Ishikawa (cell line): Measurements from ENCODE around the gene DAGLB.

Experiments
- CEBPB ChIP-seq: IDR thresholded peaks from 2 replicates; pipeline ENCODE4 v1.6.1; 2012
- CREB1 ChIP-seq: IDR thresholded peaks from 2 replicates; pipeline ENCODE4 v1.6.1; 2012; ENCODE audit warnings: low read depth
- EGR1 ChIP-seq: IDR thresholded peaks from 2 replicates; pipeline ENCODE4 v1.6.1; 2012
- EP300 ChIP-seq: IDR thresholded peaks from 2 replicates; pipeline ENCODE4 v1.6.1; 2012; ENCODE audit warnings: borderline replicate concordance
- FOXM1 ChIP-seq: IDR thresholded peaks from 2 replicates; pipeline ENCODE4 v1.6.1; 2012; ENCODE audit warnings: low read depth, borderline replicate concordance
- MAX ChIP-seq: IDR thresholded peaks from 2 replicates; pipeline ENCODE4 v1.6.1; 2012
- NFIC ChIP-seq: IDR thresholded peaks from 2 replicates; pipeline ENCODE4 v1.6.1; 2012
- RAD21 ChIP-seq: IDR thresholded peaks from 2 replicates; pipeline ENCODE4 v1.6.1; 2012; ENCODE audit warnings: low read depth
- REST ChIP-seq: IDR thresholded peaks from 2 replicates; pipeline ENCODE4 v1.6.1; 2012; ENCODE audit warnings: low read depth, mild to moderate bottlenecking
- TAF1 ChIP-seq: IDR thresholded peaks from 2 replicates; pipeline ENCODE4 v1.6.1; 2012; ENCODE audit warnings: low read depth, mild to moderate bottlenecking
- TCF12 ChIP-seq: IDR thresholded peaks from 2 replicates; pipeline ENCODE4 v1.6.1; 2012; ENCODE audit warnings: low read depth
- TEAD4 ChIP-seq: IDR thresholded peaks from 2 replicates; pipeline ENCODE4 v1.6.1; 2012
- USF1 ChIP-seq: IDR thresholded peaks from 2 replicates; pipeline ENCODE4 v1.6.1; 2012
- YY1 ChIP-seq: IDR thresholded peaks from 2 replicates; pipeline ENCODE4 v1.6.1; 2012; ENCODE audit warnings: low read depth
- ZBTB7A ChIP-seq: IDR thresholded peaks from 2 replicates; pipeline ENCODE4 v1.6.1; 2012; ENCODE audit warnings: low read depth

The DAGLB gene

GRCh38 chr7:6389728-6390127 is 58.0 kb downstream of the DAGLB start:
- TF ChIP-seq YY1 (no peak), ZBTB7A (no peak), FOXM1 (no peak), NFIC (no peak), CREB1 (no peak), RAD21 (no peak), CEBPB (no peak), REST (no peak), EP300 (no peak), USF1 (no peak)

- no peak for TF ChIP-seq TEAD4
- no peak for TF ChIP-seq CREB1
- no peak for TF ChIP-seq RAD21
- no peak for TF ChIP-seq MAX
- TF ChIP-seq EGR1 = no peak
- TF ChIP-seq YY1 = no peak
- TF ChIP-seq EP300 = no peak
- TF ChIP-seq REST = no peak
- TF ChIP-seq CEBPB = no peak
- no peak for TF ChIP-seq ZBTB7A
- no peak for TF ChIP-seq FOXM1
- no peak for TF ChIP-seq NFIC
Measured at GRCh38 chr7:6387734-6388294, 59.9 kb downstream of the DAGLB start.

GRCh38 chr7:6386779-6387178 is 61.0 kb downstream of the DAGLB start:
- TF ChIP-seq TAF1 = no peak
- no peak for TF ChIP-seq TEAD4
- no peak for TF ChIP-seq YY1
- TF ChIP-seq USF1 = no peak
- no peak for TF ChIP-seq REST
- no peak for TF ChIP-seq CREB1
- TF ChIP-seq NFIC = no peak
- TF ChIP-seq EGR1 = no peak
- TF ChIP-seq FOXM1 = no peak
- TF ChIP-seq CEBPB = no peak
- no peak for TF ChIP-seq ZBTB7A
- no peak for TF ChIP-seq MAX
- TF ChIP-seq TCF12 = no peak
- TF ChIP-seq EP300 = no peak

GRCh38 chr7:6385909-6386560 is 61.7 kb downstream of the DAGLB start:
- no peak for TF ChIP-seq FOXM1
- TF ChIP-seq NFIC = no peak
- no peak for TF ChIP-seq USF1
- TF ChIP-seq CREB1 = no peak
- no peak for TF ChIP-seq TAF1
- no peak for TF ChIP-seq EGR1
- TF ChIP-seq EP300 = no peak
- TF ChIP-seq MAX = no peak
- TF ChIP-seq RAD21 = no peak
- TF ChIP-seq ZBTB7A = no peak
- no peak for TF ChIP-seq CEBPB
- TF ChIP-seq TCF12 = no peak
- no peak for TF ChIP-seq REST
